SK-MEL-5 (cell line): ENCODE results near the gene IGF2R. TPM values are rescaled to one million over a fixed set of nuclear protein-coding genes. Genes with fewer than 3 reads are reported as not detected.
"Not testable (repeated sequence)": the region's sequence is repeated elsewhere in the genome, so short reads cannot be mapped to it uniquely, and the experiment has no call there.

Experiments
- DNase-seq: peaks from one replicate; pipeline ENCODE4 v3.0.0-alpha.2; 2016; ENCODE audit warnings: low read depth, low spot score
- in situ Hi-C: cut with HindIII; loops from 2 replicates; pipeline ENCODE4 v1.10.0; 2016; ENCODE audit warnings: low sequenced_read_pairs, high pct_unique_total_duplicates, low pct_unique_long_range_greater_than_20kb
- total RNA-seq: library from RNA; depleted of rRNA; stranded (reverse); fragments of >200 nt; shearing (Covaris generic); gene quantifications from 2 replicates; pipeline ENCODE4 v1.2.3, GENCODE V29; 2014

IGF2R gene
- total RNA-seq, 1 experiment from 2014 or later: 63.4 TPM

GRCh38 chr6:160073272-160073671 is 104.4 kb downstream of the IGF2R start:
- DNase-seq: no peak
- in situ Hi-C loops: no loop called here

GRCh38 chr6:160076009-160076408 is 107.1 kb downstream of the IGF2R start:
- in situ Hi-C loops: no loop called here
- DNase-seq: no peak

GRCh38 chr6:160077024-160077423 is 108.1 kb downstream of the IGF2R start:
- in situ Hi-C loops: no loop called here
- DNase-seq: no peak

GRCh38 chr6:160077526-160077925 is 108.6 kb downstream of the IGF2R start:
- in situ Hi-C loops: no loop called here
- DNase-seq: no peak

GRCh38 chr6:160078883-160079685 is 110.2 kb downstream of the IGF2R start:
- in situ Hi-C loops: no loop called here
- no peak for DNase-seq

GRCh38 chr6:160079686-160080043 is 110.8 kb downstream of the IGF2R start:
- DNase-seq: no peak
- in situ Hi-C loops: no loop called here

GRCh38 chr6:160080097-160080496 is 111.2 kb downstream of the IGF2R start:
- DNase-seq: no peak
- in situ Hi-C loops: no loop called here

GRCh38 chr6:160081398-160081797 is 112.5 kb downstream of the IGF2R start:
- DNase-seq: no peak
- in situ Hi-C loops: no loop called here

GRCh38 chr6:160082627-160083026 is 113.7 kb downstream of the IGF2R start:
- DNase-seq: no peak
- in situ Hi-C loops: no loop called here

GRCh38 chr6:160084198-160084776 is 115.4 kb downstream of the IGF2R start:
- in situ Hi-C loops: no loop called here
- no peak for DNase-seq

- DNase-seq: no peak
- in situ Hi-C loops: no loop called here
Observed at GRCh38 chr6:160085226-160085625, 116.3 kb downstream of the IGF2R start.

GRCh38 chr6:160085713-160086505 is 117.0 kb downstream of the IGF2R start:
- DNase-seq: no peak
- in situ Hi-C loops: no loop called here

- DNase-seq: no peak
- in situ Hi-C loops: no loop called here
Observed at GRCh38 chr6:160086754-160087153, 117.9 kb downstream of the IGF2R start.

GRCh38 chr6:160088069-160088783 is 119.3 kb downstream of the IGF2R start:
- in situ Hi-C loops: no loop called here
- peak; percentile 55 for DNase-seq

- in situ Hi-C loops: no loop called here
- DNase-seq: no peak
Observed at GRCh38 chr6:160088784-160089533, 120.1 kb downstream of the IGF2R start.

GRCh38 chr6:160089534-160089897 is 120.6 kb downstream of the IGF2R start:
- in situ Hi-C loops: no loop called here
- no peak for DNase-seq

- in situ Hi-C loops, DNase-seq: not testable (repeated sequence)
Observed at GRCh38 chr6:160090442-160091239, 121.8 kb downstream of the IGF2R start.
